CD4-positive, alpha-beta T cell (primary cell): ENCODE measurements around the gene IQGAP1. TPM values are rescaled to one million over a fixed set of nuclear protein-coding genes. Genes with fewer than 3 reads are reported as not detected.

Source experiments
- ATAC-seq: fragments of 200-7000 bp; cut with Tn5 transposase; one replicate; pipeline ENCODE4 v1.10.0; 2022; ENCODE audit warnings: mild to moderate bottlenecking; ENCODE audit not compliant: poor library complexity
- CTCF ChIA-PET: fragments of 350-600 bp; sonication (Branson Sonifier 250); formaldehyde crosslinking; loops from one replicate; lab custom pipeline; 2021; ENCODE audit warnings: antibody characterized with exemption, inconsistent platforms; lab: Charles Lee
- POLR2A ChIA-PET: fragments of 350-600 bp; sonication (Branson Sonifier 250); formaldehyde crosslinking; loops from one replicate; lab custom pipeline; 2021; ENCODE audit warnings: antibody characterized with exemption, inconsistent platforms; lab: Charles Lee
- DNase-seq, 14 experiments: peaks; one replicate each; pipeline ENCODE4 v3.0.0-alpha.2; 2013 to 2020; ENCODE audit warnings: mixed read lengths in 2 of 14
- H3K27ac ChIP-seq, 2 donors: one replicate each; pipeline versions ENCODE4 v1.5.1 to v1.7.0; 2013; ENCODE audit warnings: low read length in 2 of 2, low read depth in 1 of 2, mild to moderate bottlenecking in 1 of 2
- H3K27me3 ChIP-seq, 2 experiments: 1 replicate in 1 of 2; 2 replicates in 1 of 2; pipeline versions ENCODE4 v1.6.1 to v1.7.0; 2013; ENCODE audit warnings: low read length in 2 of 2, control low read depth in 1 of 2, mild to moderate bottlenecking in 1 of 2, moderate library complexity in 1 of 2; ENCODE audit not compliant: insufficient read depth in 2 of 2, control insufficient read depth in 1 of 2
- H3K36me3 ChIP-seq: one replicate; pipeline ENCODE4 v1.6.1; 2013; ENCODE audit warnings: low read length, control low read depth; ENCODE audit not compliant: insufficient read depth
- H3K4me1 ChIP-seq: one replicate; pipeline ENCODE4 v1.6.1; 2013; ENCODE audit warnings: low read length, control low read depth; ENCODE audit not compliant: insufficient read depth
- H3K4me3 ChIP-seq: one replicate; pipeline ENCODE4 v1.5.1; 2013; ENCODE audit warnings: mild to moderate bottlenecking, low read length, moderate library complexity
- H3K9me3 ChIP-seq, 2 experiments: 1 replicate in 1 of 2; 2 replicates in 1 of 2; pipeline versions ENCODE4 v1.6.1 to v1.7.0; 2013; ENCODE audit warnings: low read length in 2 of 2, mild to moderate bottlenecking in 2 of 2, control low read depth in 1 of 2, moderate library complexity in 1 of 2; ENCODE audit not compliant: control insufficient read depth in 1 of 2, insufficient read depth in 1 of 2
- H3K27ac Mint-ChIP-seq: one replicate; pipeline ENCODE4 v1.8.0; 2020; ENCODE audit warnings: mixed read lengths
- H3K27me3 Mint-ChIP-seq: one replicate; pipeline ENCODE4 v1.8.0; 2021; ENCODE audit warnings: mixed read lengths
- H3K36me3 Mint-ChIP-seq: one replicate; pipeline ENCODE4 v1.8.0; 2021; ENCODE audit warnings: low read depth, mixed read lengths
- H3K4me1 Mint-ChIP-seq: one replicate; pipeline ENCODE4 v1.8.0; 2021; ENCODE audit warnings: low read depth, mixed read lengths
- H3K4me3 Mint-ChIP-seq: one replicate; pipeline ENCODE4 v1.8.0; 2020; ENCODE audit warnings: mild to moderate bottlenecking, mixed read lengths
- H3K9me3 Mint-ChIP-seq: one replicate; pipeline ENCODE4 v1.8.0; 2020; ENCODE audit warnings: mixed read lengths
- intact Hi-C, 2 experiments: fragments of 100-400 bp; cut with DNase I in 1 of 2; cut with micrococcal nuclease in 1 of 2; formaldehyde crosslinking; loops; one replicate each; pipeline versions ENCODE4 v1.15.1 to v1.9.0; 2023 to 2025; cut with DNase I, micrococcal nuclease
- polyA plus RNA-seq, 2 donors: library from polyadenylated mRNA; unstranded; fragments of 120-200 nt; gene quantifications; one replicate each; pipeline ENCODE4 v1.2.1, GENCODE V29; 2013
- total RNA-seq, 174 experiments: library from RNA in 2 of 174; stranded (reverse) in 2 of 174; gene quantifications; one replicate each; pipeline ENCODE4 v1.2.3 and lab custom pipeline; 2021 to 2026
- TF ChIP-seq, protein P1 (sequence below): fragments of 200-600 bp; IDR thresholded peaks from one replicate; pipeline ENCODE4 v1.8.0; 2022; ENCODE audit warnings: antibody characterized with exemption, mild to moderate bottlenecking

The IQGAP1 gene, protein sequence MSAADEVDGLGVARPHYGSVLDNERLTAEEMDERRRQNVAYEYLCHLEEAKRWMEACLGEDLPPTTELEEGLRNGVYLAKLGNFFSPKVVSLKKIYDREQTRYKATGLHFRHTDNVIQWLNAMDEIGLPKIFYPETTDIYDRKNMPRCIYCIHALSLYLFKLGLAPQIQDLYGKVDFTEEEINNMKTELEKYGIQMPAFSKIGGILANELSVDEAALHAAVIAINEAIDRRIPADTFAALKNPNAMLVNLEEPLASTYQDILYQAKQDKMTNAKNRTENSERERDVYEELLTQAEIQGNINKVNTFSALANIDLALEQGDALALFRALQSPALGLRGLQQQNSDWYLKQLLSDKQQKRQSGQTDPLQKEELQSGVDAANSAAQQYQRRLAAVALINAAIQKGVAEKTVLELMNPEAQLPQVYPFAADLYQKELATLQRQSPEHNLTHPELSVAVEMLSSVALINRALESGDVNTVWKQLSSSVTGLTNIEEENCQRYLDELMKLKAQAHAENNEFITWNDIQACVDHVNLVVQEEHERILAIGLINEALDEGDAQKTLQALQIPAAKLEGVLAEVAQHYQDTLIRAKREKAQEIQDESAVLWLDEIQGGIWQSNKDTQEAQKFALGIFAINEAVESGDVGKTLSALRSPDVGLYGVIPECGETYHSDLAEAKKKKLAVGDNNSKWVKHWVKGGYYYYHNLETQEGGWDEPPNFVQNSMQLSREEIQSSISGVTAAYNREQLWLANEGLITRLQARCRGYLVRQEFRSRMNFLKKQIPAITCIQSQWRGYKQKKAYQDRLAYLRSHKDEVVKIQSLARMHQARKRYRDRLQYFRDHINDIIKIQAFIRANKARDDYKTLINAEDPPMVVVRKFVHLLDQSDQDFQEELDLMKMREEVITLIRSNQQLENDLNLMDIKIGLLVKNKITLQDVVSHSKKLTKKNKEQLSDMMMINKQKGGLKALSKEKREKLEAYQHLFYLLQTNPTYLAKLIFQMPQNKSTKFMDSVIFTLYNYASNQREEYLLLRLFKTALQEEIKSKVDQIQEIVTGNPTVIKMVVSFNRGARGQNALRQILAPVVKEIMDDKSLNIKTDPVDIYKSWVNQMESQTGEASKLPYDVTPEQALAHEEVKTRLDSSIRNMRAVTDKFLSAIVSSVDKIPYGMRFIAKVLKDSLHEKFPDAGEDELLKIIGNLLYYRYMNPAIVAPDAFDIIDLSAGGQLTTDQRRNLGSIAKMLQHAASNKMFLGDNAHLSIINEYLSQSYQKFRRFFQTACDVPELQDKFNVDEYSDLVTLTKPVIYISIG (N-terminal part only)
- total RNA-seq (10 to 100 TPM; 76.8 to 78.7 TPM), total RNA-seq (lab: John Stamatoyannopoulos, UW) (171 to 839 (median 383) reads per million in 172 experiments)
- 153 TPM for polyA plus RNA-seq (2013, experiment 1 of 2)
- 190 TPM for polyA plus RNA-seq (2013, experiment 2 of 2)

DNA sequence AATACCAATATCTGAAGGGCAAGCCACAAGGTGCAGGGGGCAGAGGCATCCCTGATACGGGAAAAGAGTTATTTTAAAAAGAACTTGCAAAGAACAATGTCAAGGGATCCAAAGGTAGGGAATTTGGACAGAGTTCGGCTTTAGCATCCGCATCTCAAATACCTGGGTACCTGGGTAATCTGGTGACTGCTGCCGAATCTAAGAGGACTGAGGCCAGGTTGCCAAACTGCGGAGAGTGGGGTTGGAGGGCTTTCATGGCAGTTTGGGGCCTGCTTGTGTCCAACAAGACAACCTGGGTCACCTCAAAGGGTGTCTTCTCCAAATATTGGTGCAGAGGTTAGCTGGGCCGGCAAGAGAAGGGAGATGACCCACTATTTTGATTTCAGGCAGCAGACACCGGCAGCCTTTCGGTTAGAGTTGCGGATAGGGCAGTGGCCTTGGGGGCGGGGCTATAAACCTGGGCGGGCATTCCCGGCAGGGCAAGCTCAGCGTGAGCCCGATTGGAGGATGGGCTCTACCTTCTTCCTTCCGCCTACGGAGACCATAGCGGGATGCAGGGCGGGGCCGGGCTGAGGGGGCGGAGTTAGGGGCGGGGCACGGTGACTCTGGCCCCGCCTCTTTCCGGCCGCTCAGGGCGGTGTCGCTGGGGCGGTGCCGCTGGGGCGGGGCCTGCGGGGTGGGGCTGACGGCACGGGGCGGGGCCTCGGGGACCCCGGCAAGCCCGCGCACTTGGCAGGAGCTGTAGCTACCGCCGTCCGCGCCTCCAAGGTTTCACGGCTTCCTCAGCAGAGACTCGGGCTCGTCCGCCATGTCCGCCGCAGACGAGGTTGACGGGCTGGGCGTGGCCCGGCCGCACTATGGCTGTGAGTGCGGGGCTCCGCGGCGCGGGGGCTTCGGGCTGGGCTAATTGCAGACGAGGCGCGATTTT is at the start of gene IQGAP1:
IQGAP1 (plus strand) TSS at position 709 of the 928 bp plus-strand sequence; CDS start at position 809, 100 bp downstream.
- peak; percentile 88 for ATAC-seq
- H3K9me3 ChIP-seq = no peaks in the 10 kb centered on the region
- no peaks in the 10 kb centered on the region for H3K9me3 Mint-ChIP-seq
- DNase-seq = peak; percentile 91 to 98 (median 96)
- peak within 1 kb of the TSS; percentile 89 for H3K4me3 ChIP-seq
- H3K27ac Mint-ChIP-seq = peak within 1 kb of the TSS; percentile 95
- peaks cover 21% of the 10 kb centered on the region for H3K36me3 ChIP-seq
- ChIA-PET POLR2A (interaction anchor here (0.6 to 3.0 kb wide), 19 partner anchors 9 to 329 kb away, joined by 3 to 50 read pairs (median 6); partner anchors contain the start of genes BLM, CIB1, GDPGP1 and NGRN), CTCF (interaction anchor here (1.0 to 3.3 kb wide), 6 partner anchors 12 to 68 kb away, joined by 3 to 14 read pairs (median 4); no protein-coding TSS in a partner anchor)
- peak within 1 kb of the TSS; percentile 73 to 75 for H3K27ac ChIP-seq
- peak within 1 kb of the TSS; percentile 95 for H3K4me3 Mint-ChIP-seq
- peaks cover 38% of the 10 kb centered on the region for H3K4me1 ChIP-seq
- H3K27me3 ChIP-seq = no peaks in the 10 kb centered on the region
- H3K4me1 Mint-ChIP-seq = peaks cover 51% of the 10 kb centered on the region
- no peaks in the 10 kb centered on the region for H3K27me3 Mint-ChIP-seq
- H3K36me3 Mint-ChIP-seq = peaks cover 42% of the 10 kb centered on the region
- TF ChIP-seq, protein P1, sequence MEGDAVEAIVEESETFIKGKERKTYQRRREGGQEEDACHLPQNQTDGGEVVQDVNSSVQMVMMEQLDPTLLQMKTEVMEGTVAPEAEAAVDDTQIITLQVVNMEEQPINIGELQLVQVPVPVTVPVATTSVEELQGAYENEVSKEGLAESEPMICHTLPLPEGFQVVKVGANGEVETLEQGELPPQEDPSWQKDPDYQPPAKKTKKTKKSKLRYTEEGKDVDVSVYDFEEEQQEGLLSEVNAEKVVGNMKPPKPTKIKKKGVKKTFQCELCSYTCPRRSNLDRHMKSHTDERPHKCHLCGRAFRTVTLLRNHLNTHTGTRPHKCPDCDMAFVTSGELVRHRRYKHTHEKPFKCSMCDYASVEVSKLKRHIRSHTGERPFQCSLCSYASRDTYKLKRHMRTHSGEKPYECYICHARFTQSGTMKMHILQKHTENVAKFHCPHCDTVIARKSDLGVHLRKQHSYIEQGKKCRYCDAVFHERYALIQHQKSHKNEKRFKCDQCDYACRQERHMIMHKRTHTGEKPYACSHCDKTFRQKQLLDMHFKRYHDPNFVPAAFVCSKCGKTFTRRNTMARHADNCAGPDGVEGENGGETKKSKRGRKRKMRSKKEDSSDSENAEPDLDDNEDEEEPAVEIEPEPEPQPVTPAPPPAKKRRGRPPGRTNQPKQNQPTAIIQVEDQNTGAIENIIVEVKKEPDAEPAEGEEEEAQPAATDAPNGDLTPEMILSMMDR = no peak
- intact Hi-C loops = loop anchor here (1.0 to 5.0 kb wide), 5 partner anchors 10 to 155 kb away; partner anchors contain the start of genes CIB1 (in 1 of the 2), GDPGP1 (in 1 of the 2) and ZNF774 (in 1 of the 2)

DNA sequence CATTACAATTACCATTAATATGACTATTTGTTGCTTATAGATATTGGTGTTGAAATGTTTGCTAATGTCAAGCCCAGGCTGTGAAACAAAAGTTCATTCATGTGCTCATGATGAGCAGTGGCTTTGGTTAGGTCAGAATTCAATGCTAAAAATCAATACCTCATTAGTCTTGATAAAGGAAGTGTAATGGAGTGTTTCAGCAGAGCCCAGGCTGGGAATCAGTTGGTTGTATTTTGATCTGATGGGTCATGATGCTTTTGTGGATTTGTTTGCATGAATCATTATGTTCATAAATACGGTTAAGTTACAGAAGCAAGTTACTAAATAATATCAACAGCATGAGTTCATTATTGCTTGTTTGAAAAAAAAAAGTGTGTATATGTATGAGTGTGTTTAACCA is 49.5 kb upstream of the IQGAP1 start:
- Histone ChIP-seq H3K4me3 (no peak overlapping the region), H3K27me3 (no peaks in the 10 kb centered on the region), H3K9me3 (no peaks in the 10 kb centered on the region), H3K36me3 (no peaks in the 10 kb centered on the region), H3K27ac (no peak overlapping the region), H3K4me1 (peaks cover 20% of the 10 kb centered on the region)
- intact Hi-C loops = no loop called here
- CTCF ChIA-PET = no interaction called here
- Mint-ChIP-seq H3K27me3 (no peaks in the 10 kb centered on the region), H3K27ac (no peak overlapping the region), H3K9me3 (no peaks in the 10 kb centered on the region), H3K4me3 (no peak overlapping the region), H3K36me3 (no peaks in the 10 kb centered on the region), H3K4me1 (peaks cover 31% of the 10 kb centered on the region)
- TF ChIP-seq, protein P1 = no peak
- ATAC-seq = no peak
- no peak for DNase-seq
- POLR2A ChIA-PET = no interaction called here
